Activated gamma-delta T cell treated with Interleukin-2 at 50 U/mL for 16 hours (primary cell): ENCODE results near the gene CACNA1C.
"Not testable (repeated sequence)": the region's sequence is repeated elsewhere in the genome, so short reads cannot be mapped to it uniquely, and the experiment has no call there.

ENCODE experiments used
- DNase-seq: peaks from one replicate; pipeline ENCODE4 v3.0.0-alpha.2; 2020

Gene CACNA1C

GRCh38 chr12:2113119-2113912 lies 60.5 kb downstream of the CACNA1C start:
- no peak for DNase-seq

GRCh38 chr12:2114071-2114470 lies 61.3 kb downstream of the CACNA1C start:
- DNase-seq, result no peak

- no peak for DNase-seq
Observed at GRCh38 chr12:2115101-2115845, 62.5 kb downstream of the CACNA1C start.

DNA sequence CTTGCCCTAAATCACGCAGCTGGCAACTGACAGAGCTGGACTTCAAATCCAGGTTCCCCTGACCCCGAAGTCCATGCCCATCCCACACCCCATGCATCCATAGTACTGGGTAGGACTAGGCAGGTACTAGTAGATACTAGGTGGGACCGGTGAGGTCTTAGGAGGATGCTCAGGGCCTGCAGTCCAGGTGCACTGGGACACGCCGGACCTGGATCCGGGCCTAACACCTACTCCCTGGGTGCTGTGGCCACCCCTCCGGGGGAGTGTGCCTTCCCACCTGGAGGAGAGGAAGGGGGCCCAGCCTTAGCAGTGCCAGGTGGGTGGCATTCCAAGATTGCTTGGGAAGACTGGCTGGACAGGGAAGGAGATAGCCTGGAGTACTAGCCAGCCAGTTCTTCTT lies 64.8 kb downstream of the CACNA1C start:
- no peak for DNase-seq

GRCh38 chr12:2118061-2118460 lies 65.3 kb downstream of the CACNA1C start:
- DNase-seq, result no peak

GRCh38 chr12:2118481-2119255 lies 65.9 kb downstream of the CACNA1C start:
- DNase-seq, result no peak

DNA sequence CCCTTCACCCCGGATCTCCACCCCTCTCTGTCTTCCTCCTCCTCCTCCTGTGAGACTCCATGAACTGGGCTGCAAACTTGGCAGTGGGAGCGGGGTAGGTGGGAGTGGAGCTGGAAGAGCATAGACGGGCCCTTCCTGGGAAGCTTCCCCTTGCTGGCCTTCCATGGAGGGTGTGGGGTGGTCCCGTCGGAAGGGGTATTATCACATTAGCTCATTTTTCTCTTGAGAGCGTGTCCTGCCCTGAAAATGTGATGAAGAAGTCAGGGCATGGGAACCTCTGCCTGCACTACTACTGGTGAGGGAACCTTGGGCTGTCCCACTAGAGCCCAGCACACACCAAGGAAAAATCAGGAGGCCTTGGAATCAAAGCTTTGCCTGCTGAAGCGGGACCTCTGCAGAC lies 66.5 kb downstream of the CACNA1C start:
- DNase-seq, result no peak

GRCh38 chr12:2120982-2121758 lies 68.4 kb downstream of the CACNA1C start:
- DNase-seq, result no peak

- DNase-seq, result no peak
Observed at GRCh38 chr12:2124466-2125023, 71.8 kb downstream of the CACNA1C start.

DNA sequence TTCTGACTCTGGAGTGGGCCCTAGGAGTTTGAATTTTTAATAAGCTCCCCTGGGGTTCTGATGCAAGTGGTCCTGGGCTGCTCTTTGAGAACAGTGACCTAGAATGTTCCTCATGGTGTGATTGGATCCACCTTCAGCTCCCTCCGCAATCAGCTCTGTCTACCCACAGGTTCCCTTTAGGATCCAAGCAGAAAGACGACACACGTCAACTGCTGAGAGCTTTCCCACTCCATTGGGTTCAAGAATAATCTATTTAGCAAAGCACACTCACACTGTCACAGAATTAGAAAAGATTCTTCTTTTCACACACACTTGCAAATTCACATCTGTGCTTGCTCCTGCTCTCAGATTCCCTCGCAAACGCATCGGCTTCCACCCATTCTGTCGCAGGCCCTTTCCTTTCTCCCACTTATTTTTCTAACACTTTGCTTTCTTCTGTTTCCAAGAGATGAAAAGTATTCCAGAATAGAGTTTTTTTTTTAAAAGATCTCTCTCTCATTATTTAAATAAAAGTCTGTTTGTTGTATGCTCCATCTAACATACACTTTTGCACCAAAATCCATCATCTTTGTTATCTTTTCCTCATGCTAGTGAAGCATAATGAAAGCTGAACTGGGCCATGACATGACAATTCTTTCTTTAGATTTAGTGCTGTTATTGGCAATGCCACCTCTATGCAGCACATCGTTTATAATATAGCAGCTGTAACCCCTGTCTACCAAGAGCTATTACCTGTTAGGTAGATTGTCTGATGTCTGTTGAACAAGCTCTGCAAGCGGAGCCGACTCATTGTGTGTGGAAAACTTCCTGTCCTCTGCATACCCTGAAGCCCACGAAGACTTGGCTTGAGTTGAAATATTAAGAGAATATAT lies 73.1 kb downstream of the CACNA1C start:
- no peak for DNase-seq

GRCh38 chr12:2126676-2127406 lies 74.1 kb downstream of the CACNA1C start:
- DNase-seq, result no peak

GRCh38 chr12:2129076-2129475 lies 76.3 kb downstream of the CACNA1C start:
- no peak for DNase-seq

DNA sequence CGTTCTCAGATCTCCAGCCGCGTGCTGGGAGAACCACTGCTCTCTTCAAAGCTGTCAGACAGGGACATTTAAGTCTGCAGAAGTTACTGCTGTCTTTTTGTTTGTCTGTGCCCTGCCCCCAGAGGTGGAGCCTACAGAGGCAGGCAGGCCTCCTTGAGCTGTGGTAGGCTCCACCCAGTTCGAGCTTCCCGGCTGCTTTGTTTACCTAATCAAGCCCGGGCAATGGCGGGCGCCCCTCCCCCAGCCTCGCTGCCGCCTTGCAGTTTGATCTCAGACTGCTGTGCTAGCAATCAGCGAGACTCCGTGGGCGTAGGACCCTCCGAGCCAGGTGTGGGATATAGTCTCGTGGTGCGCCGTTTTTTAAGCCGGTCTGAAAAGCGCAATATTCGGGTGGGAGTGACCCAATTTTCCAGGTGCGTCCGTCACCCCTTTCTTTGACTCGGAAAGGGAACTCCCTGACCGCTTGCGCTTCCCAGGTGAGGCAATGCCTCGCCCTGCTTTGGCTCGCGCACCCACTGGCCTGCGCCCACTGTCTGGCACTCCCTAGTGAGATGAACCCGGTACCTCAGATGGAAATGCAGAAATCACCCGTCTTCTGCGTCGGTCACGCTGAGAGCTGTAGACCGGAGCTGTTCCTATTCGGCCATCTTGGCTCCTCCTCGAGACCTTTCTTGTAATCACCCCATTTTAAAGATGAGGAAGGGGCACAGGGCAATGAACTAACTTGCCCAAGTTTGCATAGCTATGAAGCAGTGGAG lies 83.1 kb downstream of the CACNA1C start:
- not testable (repeated sequence) for DNase-seq

DNA sequence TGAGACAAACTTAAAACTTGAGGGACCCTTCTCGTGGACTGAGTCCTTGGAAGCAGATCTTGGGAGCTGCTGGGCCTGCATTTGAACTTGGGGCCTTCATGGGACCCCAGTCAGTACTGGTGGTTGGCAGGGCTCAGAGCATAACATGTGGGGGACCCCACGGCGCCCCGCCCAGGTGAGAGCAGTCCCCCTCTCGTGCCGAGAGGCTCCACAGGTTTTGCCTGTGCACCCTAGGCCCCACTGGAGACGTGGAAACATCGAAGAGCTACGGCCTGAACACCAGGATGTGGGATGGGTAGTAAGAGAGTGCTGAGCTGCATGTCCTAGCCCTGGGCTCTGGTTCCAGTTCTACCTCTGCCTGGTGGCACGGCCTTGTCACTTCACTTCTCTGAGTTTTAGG lies 84.1 kb downstream of the CACNA1C start:
- DNase-seq, result no peak

- DNase-seq, result no peak
Observed at GRCh38 chr12:2137711-2138110, 84.9 kb downstream of the CACNA1C start.

- DNase-seq, result no peak
Observed at GRCh38 chr12:2138294-2138693, 85.5 kb downstream of the CACNA1C start.

DNA sequence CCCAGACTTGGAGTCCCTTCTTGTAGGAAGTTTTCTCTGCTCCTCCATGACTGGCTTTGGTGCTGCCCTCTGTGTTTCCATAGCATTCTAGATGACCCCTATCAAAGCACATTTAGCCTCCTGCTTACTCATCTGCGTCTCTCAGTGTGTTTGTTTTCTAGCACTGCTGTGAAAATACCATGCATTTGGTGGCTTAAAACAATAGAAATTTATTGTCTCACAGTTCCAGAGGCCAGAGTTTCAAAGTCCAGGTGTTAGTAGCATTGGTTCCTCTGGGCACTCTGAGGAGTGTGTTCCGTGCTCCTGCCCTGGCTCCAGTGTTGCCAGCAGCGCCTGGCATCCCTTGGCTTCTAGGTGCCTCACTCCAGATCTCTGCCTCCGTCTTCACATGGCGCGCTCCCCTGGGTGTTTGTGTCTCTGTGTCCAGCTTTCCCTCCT lies 86.1 kb downstream of the CACNA1C start:
- no peak for DNase-seq

- DNase-seq, result no peak
Observed at GRCh38 chr12:2139651-2140050, 86.9 kb downstream of the CACNA1C start.

DNA sequence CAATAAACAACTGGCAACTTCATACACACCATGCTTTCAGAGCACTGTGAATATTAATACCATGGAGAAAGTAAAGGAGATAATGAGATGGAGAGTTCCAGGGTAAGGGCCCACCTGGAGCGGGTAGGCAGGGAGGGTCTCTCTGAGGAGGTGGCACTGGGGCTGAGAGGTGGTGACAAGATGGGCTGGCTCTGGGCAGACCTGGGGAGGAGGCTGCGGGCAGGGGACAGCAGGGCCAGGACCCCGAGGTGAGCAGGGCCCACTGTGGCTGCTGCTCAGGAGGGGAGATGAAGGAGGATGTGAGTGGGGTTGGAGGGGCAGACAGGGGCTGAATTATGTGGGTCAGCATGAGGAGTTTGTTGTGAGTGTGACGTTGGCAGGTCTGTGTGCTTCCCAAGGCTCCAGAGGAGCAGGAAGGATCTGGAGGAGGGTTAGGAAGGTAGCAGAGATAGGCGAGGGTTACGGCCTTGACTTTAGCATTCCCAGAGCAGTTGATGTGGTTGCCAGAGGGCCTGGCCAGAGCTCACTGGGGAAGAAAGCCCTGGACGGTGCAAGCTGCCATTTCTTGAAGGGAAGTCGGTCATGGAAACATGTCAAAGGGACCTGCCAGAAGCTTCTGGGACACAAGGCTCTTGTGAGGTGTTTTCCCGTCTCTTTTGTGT lies 88.2 kb downstream of the CACNA1C start:
- DNase-seq, result no peak
